BE2C (cell line): ENCODE data around the gene FHOD1.

Experiments
- DNase-seq: peaks from one replicate; pipeline ENCODE4 v3.0.0-alpha.2; 2020
- H3K27me3 ChIP-seq: fragments of 250-450 bp; sonication (Bioruptor Pico); 2 replicates; pipeline ENCODE4 v1.5.1; 2020; ENCODE audit warnings: mild to moderate bottlenecking
- H3K36me3 ChIP-seq: fragments of 250-450 bp; sonication (Bioruptor Pico); 2 replicates; pipeline ENCODE4 v1.5.1; 2020; ENCODE audit warnings: mild to moderate bottlenecking
- H3K4me1 ChIP-seq: fragments of 250-450 bp; sonication (Bioruptor Pico); 2 replicates; pipeline ENCODE4 v1.5.1; 2020
- H3K4me3 ChIP-seq: 2 replicates; pipeline ENCODE4 v1.5.1; 2011; ENCODE audit warnings: low read depth, low read length
- H3K9me3 ChIP-seq: fragments of 250-450 bp; sonication (Bioruptor Pico); 2 replicates; pipeline ENCODE4 v1.5.1; 2020
- CTCF ChIP-seq: IDR thresholded peaks from 2 replicates; pipeline ENCODE4 v1.5.1; 2012; ENCODE audit warnings: mild to moderate bottlenecking, low read depth, low read length

FHOD1 gene

GRCh38 chr16:67230809-67231660 is 16.2 kb downstream of the FHOD1 start:
- TF ChIP-seq CTCF = no peak
- peaks cover under 1% of the 10 kb centered on the region; the same call in 1 of the 2 replicates for H3K4me1 ChIP-seq
- no peaks in the 10 kb centered on the region for H3K27me3 ChIP-seq
- peaks cover 39% of the 10 kb centered on the region for H3K36me3 ChIP-seq
- H3K9me3 ChIP-seq = no peaks in the 10 kb centered on the region
- no peak overlapping the region for H3K4me3 ChIP-seq
- no peak for DNase-seq

GRCh38 chr16:67229906-67230808 is 17.1 kb downstream of the FHOD1 start:
- Histone ChIP-seq H3K4me1 (no peaks in the 10 kb centered on the region; the same call in 1 of the 2 replicates), H3K9me3 (no peaks in the 10 kb centered on the region), H3K27me3 (no peaks in the 10 kb centered on the region), H3K4me3 (no peak overlapping the region), H3K36me3 (peaks cover 39% of the 10 kb centered on the region)
- TF ChIP-seq CTCF = no peak
- DNase-seq = no peak

- Histone ChIP-seq H3K27me3 (no peaks in the 10 kb centered on the region), H3K9me3 (no peaks in the 10 kb centered on the region), H3K36me3 (peaks cover 39% of the 10 kb centered on the region), H3K4me1 (no peaks in the 10 kb centered on the region; the same call in none of the 2 replicates), H3K4me3 (no peak overlapping the region)
- TF ChIP-seq CTCF = no peak
- DNase-seq = no peak
Observed at GRCh38 chr16:67228905-67229304, 18.4 kb downstream of the FHOD1 start.

GRCh38 chr16:67228034-67228785 is 19.1 kb downstream of the FHOD1 start:
- H3K36me3 ChIP-seq = peaks cover 39% of the 10 kb centered on the region
- TF ChIP-seq CTCF = no peak
- no peaks in the 10 kb centered on the region for H3K9me3 ChIP-seq
- peak overlapping the region; percentile 99 for H3K4me3 ChIP-seq
- no peak for DNase-seq
- H3K27me3 ChIP-seq = no peaks in the 10 kb centered on the region
- H3K4me1 ChIP-seq = no peaks in the 10 kb centered on the region; the same call in none of the 2 replicates

- no peaks in the 10 kb centered on the region for H3K27me3 ChIP-seq
- peak overlapping the region; percentile 99 for H3K4me3 ChIP-seq
- no peaks in the 10 kb centered on the region for H3K9me3 ChIP-seq
- peaks cover 39% of the 10 kb centered on the region for H3K36me3 ChIP-seq
- no peaks in the 10 kb centered on the region; the same call in none of the 2 replicates for H3K4me1 ChIP-seq
- no peak for DNase-seq
- no peak for TF ChIP-seq CTCF
Observed at GRCh38 chr16:67227567-67227921, 19.7 kb downstream of the FHOD1 start.
